Hepatocyte (in vitro differentiated cells): ENCODE measurements around the gene AAMDC.

Experiments used
- CTCF ChIP-seq: fragments of 200-600 bp; sonication (generic); IDR thresholded peaks from 2 replicates; pipeline ENCODE4 v1.5.1; 2016; ENCODE audit warnings: antibody characterized with exemption, mild to moderate bottlenecking; ENCODE audit not compliant: poor library complexity
- EZH2 ChIP-seq: fragments of 200-600 bp; sonication (generic); IDR thresholded peaks from 2 replicates; pipeline ENCODE4 v1.6.1; 2016; ENCODE audit warnings: antibody characterized with exemption, mild to moderate bottlenecking, borderline replicate concordance
- EZH2phosphoT487 ChIP-seq: fragments of 200-600 bp; sonication (generic); IDR thresholded peaks from one replicate; pipeline ENCODE4 v1.6.1; 2018; ENCODE audit warnings: antibody characterized with exemption, mild to moderate bottlenecking, low read depth, moderate library complexity; ENCODE audit not compliant: unreplicated experiment, severe bottlenecking

GRCh38 chr11:77814848-77815247, 6.1 kb upstream of the AAMDC start:
- TF ChIP-seq CTCF (no peak), EZH2 (no peak), EZH2phosphoT487 (no peak)
